ENCODE results near the gene MCRIP2.

The MCRIP2 gene

GRCh38 chr16:649631-650030 is 8.0 kb downstream of the MCRIP2 start:
- DNase-seq: no peak

GRCh38 chr16:651844-652243 is 10.2 kb downstream of the MCRIP2 start:
- DNase-seq: no peak

- DNase-seq: no peak
Observed at GRCh38 chr16:652454-653305, 11.1 kb downstream of the MCRIP2 start.

GRCh38 chr16:654034-654433 is 12.4 kb downstream of the MCRIP2 start:
- no peak for DNase-seq

- no peak for DNase-seq
Observed at GRCh38 chr16:657487-657886, 15.9 kb downstream of the MCRIP2 start.

GRCh38 chr16:658679-659571 is 17.3 kb downstream of the MCRIP2 start:
- no peak for DNase-seq

- DNase-seq: no peak
Observed at GRCh38 chr16:659618-660017, 18.0 kb downstream of the MCRIP2 start.

- no peak for DNase-seq
Observed at GRCh38 chr16:660132-660458, 18.5 kb downstream of the MCRIP2 start.

- DNase-seq: peak; percentile 61
Observed at GRCh38 chr16:660459-661183, 19.0 kb downstream of the MCRIP2 start.

- DNase-seq: no peak
Observed at GRCh38 chr16:661184-661821, 19.7 kb downstream of the MCRIP2 start.

- DNase-seq: no peak
Observed at GRCh38 chr16:662095-662494, 20.5 kb downstream of the MCRIP2 start.

- DNase-seq: no peak
Observed at GRCh38 chr16:662597-662996, 21.0 kb downstream of the MCRIP2 start.

GRCh38 chr16:666572-666971 is 24.9 kb downstream of the MCRIP2 start:
- DNase-seq: no peak

GRCh38 chr16:667113-667779 is 25.6 kb downstream of the MCRIP2 start:
- DNase-seq: no peak

- DNase-seq: peak; percentile 71
Observed at GRCh38 chr16:667780-668518, 26.3 kb downstream of the MCRIP2 start, which contains the start of gene RHOT2. Gene RHOT2 (plus strand): TSS chr16:668132. CDS start chr16:668200, 68 bp downstream.

- no peak for DNase-seq
Observed at GRCh38 chr16:668519-669171, 27.0 kb downstream of the MCRIP2 start.

- no peak for DNase-seq
Observed at GRCh38 chr16:669666-670065, 28.0 kb downstream of the MCRIP2 start.

- DNase-seq: no peak
Observed at GRCh38 chr16:670485-671352, 29.1 kb downstream of the MCRIP2 start.

GRCh38 chr16:671353-672131 is 29.9 kb downstream of the MCRIP2 start:
- DNase-seq: no peak

All from effector CD8-positive, alpha-beta T cell (primary cell).